Epithelial cell of esophagus (primary cell): ENCODE measurements around the gene ZNF776.
A peak's percentile ranks its signal among the peaks of the same experiment; 100 is the strongest.

Experiments
- DNase-seq: peaks from one replicate; pipeline ENCODE4 v3.0.0; 2010; ENCODE audit warnings: low read depth
- H3K4me3 ChIP-seq: 2 replicates; pipeline ENCODE4 v1.5.1; 2011; ENCODE audit warnings: mild to moderate bottlenecking, low read length, control low read depth
- CTCF ChIP-seq: IDR thresholded peaks from 2 replicates; pipeline ENCODE4 v1.5.1; 2011; ENCODE audit warnings: low read depth, mild to moderate bottlenecking, low read length, control low read depth, inconsistent platforms; ENCODE audit not compliant: insufficient read depth; ENCODE audit errors: missing control alignments

The ZNF776 gene

GRCh38 chr19:57746580-57747471, at the start of gene ZNF776:
ZNF776 (plus strand) TSS chr19:57746815; CDS start chr19:57747059, 244 bp downstream.
- no peak for TF ChIP-seq CTCF
- DNase-seq, result peak; percentile 95
- H3K4me3 ChIP-seq, result peak within 1 kb of the TSS; percentile 94

- no peak for DNase-seq
- TF ChIP-seq CTCF, result no peak
- no peak overlapping the region for H3K4me3 ChIP-seq
Measured at GRCh38 chr19:57701625-57702024, 45.0 kb upstream of the ZNF776 start.

DNA sequence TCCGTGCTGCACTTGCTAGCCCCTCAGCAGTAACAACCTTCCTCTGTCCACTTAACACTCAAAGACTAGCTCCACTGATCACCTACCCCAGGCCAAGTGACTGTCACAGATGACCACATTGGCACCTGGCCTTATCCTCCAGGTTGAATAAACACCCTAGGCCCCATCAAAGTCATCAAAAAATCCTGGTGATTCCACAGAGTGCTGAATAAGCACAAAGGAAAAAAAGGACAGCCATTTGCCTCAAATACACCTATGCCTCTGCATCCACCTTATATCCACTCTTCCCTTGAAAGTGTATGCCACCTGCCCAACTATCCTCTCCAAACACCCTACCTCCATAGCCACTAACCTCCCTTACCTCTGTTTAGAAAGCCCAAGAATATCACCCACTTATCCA, 40.3 kb upstream of the ZNF776 start:
- H3K4me3 ChIP-seq, result no peak overlapping the region
- no peak for DNase-seq
- no peak for TF ChIP-seq CTCF

GRCh38 chr19:57708641-57709361, 37.8 kb upstream of the ZNF776 start, which contains the start of gene ZNF154:
ZNF154 (minus strand) TSS chr19:57709204; CDS start chr19:57708971, 233 bp downstream.
- peak within 1 kb of the TSS; percentile 57 for H3K4me3 ChIP-seq
- DNase-seq, result peak; percentile 55
- no peak for TF ChIP-seq CTCF

DNA sequence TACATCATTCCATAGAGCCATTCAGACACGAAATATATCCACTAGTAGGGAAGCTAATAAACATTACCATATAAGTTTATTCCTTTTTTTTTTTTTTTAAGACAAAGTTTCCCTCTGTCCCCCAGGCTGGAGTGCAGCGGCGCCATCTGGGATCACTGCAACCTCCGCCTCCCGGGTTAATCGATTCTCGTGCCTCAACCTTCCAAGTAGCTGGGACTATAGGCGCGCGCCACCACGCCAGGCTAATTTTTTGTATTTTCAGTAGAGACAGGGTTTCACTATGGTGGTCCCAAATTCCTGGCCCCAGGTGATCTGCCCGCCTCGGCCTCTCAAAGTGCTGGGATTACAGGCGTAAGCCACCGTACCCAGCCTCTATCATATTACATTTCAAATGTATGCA, 37.0 kb upstream of the ZNF776 start:
- DNase-seq, result no peak
- TF ChIP-seq CTCF, result no peak
- H3K4me3 ChIP-seq, result no peak overlapping the region

DNA sequence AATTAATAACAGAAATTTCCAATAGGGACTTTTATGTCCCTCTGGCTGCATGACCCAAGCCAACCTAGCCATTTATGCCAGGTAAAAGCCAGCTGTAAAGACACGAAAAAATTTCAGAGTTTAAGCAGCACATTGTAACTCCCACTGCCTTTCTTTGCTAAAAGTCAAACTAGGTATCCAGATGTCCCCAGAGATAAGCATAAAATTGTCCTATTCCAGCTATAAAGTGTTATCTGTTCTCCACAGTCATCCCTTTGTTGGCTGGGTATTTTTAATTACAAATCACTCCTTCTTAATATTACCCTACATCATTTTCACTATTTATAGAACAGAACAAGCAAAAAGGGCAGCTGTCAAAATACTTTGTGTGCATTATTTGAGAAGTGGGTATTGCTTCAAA, 34.4 kb upstream of the ZNF776 start:
- H3K4me3 ChIP-seq, result no peak overlapping the region
- TF ChIP-seq CTCF, result no peak
- DNase-seq, result no peak
